H1 (cell line): Measurements from ENCODE around the gene PRKCH.

Source experiments
- CHD2 ChIP-seq: IDR thresholded peaks from 2 replicates; pipeline ENCODE4 v1.6.1; 2012; ENCODE audit warnings: low read length, improper control_type of control experiment
- CREB1 ChIP-seq: IDR thresholded peaks from 2 replicates; pipeline ENCODE4 v1.6.1; 2012; ENCODE audit warnings: inconsistent platforms
- GTF2F1 ChIP-seq: IDR thresholded peaks from 2 replicates; pipeline ENCODE4 v1.6.1; 2012; ENCODE audit warnings: low read depth, low read length, improper control_type of control experiment, borderline replicate concordance
- NANOG ChIP-seq: IDR thresholded peaks from 2 replicates; pipeline ENCODE4 v1.6.1; 2011; ENCODE audit warnings: low read length, low read depth, mild to moderate bottlenecking, inconsistent platforms; ENCODE audit not compliant: insufficient read depth, poor library complexity, severe bottlenecking
- POLR2A ChIP-seq, 2 experiments: IDR thresholded peaks; 1 replicate in 1 of 2; 2 replicates in 1 of 2; pipeline ENCODE4 v1.6.1; 2011; ENCODE audit warnings: low read depth in 2 of 2, low read length in 2 of 2, mild to moderate bottlenecking in 2 of 2; ENCODE audit errors: control extremely low read depth in 1 of 2
- POLR2AphosphoS5 ChIP-seq: IDR thresholded peaks from 2 replicates; pipeline ENCODE4 v1.6.1; 2011; ENCODE audit warnings: low read depth, low read length
- RXRA ChIP-seq: IDR thresholded peaks from 2 replicates; pipeline ENCODE4 v1.6.1; 2011; ENCODE audit warnings: low read depth, mild to moderate bottlenecking, low read length, moderate library complexity; ENCODE audit not compliant: insufficient read depth
- SP4 ChIP-seq: IDR thresholded peaks from 2 replicates; pipeline ENCODE4 v1.6.1; 2012; ENCODE audit warnings: low read length, inconsistent platforms
- TF ChIP-seq, protein P1 (sequence below), 3 experiments: IDR thresholded peaks; 1 replicate in 2 of 3; 2 replicates in 1 of 3; pipeline versions ENCODE4 v1.5.1 to v1.6.1; 2011; ENCODE audit warnings: low read length in 3 of 3, mild to moderate bottlenecking in 3 of 3, inconsistent platforms in 2 of 3, low read depth in 1 of 3, moderate library complexity in 1 of 3; ENCODE audit not compliant: insufficient read depth in 1 of 3; ENCODE audit errors: control extremely low read depth in 1 of 3
- TF ChIP-seq, protein P2 (sequence below): IDR thresholded peaks from 2 replicates; pipeline ENCODE4 v1.6.1; 2011; ENCODE audit warnings: low read length, improper control_type of control experiment

DNA sequence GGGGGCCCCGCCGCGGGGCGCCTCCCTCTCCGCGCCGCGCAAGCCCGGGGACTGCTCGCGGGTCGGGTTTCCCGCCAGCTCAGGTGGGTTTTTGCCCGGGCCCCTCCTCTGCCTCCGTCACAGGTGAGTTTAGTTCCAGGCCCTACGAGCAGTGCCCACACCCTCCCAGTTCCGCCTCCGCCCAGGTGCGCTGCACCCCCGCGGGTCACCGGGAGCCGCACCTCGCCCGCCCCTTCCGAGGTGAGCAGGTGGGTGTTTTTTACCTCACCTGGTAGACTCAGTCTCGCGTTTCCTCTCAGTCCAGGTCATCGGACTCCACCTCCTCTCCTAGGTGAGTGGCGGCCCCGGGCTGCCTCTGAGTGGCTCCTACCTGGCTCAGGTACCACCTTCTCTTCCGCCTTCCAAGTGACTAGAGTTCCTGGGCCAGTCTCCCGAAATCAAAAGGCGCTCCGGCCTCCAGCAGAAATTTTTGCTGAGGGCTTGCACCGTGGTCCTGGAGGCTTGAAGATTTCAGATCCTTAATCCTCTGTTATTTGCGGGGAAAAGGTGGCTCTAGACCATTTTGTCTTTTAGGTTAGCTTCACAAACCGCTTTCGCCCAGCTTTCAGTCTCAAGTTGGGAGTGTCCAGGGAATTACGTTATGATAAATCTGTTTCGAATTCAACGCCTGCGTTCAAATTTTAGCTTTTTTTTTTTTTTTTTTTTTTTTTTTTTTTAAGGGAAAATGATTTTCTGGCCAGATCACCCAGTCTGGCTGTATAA lies 40.0 kb upstream of the PRKCH start, which contains the start of gene TMEM30B:
- TF ChIP-seq, protein P1, sequence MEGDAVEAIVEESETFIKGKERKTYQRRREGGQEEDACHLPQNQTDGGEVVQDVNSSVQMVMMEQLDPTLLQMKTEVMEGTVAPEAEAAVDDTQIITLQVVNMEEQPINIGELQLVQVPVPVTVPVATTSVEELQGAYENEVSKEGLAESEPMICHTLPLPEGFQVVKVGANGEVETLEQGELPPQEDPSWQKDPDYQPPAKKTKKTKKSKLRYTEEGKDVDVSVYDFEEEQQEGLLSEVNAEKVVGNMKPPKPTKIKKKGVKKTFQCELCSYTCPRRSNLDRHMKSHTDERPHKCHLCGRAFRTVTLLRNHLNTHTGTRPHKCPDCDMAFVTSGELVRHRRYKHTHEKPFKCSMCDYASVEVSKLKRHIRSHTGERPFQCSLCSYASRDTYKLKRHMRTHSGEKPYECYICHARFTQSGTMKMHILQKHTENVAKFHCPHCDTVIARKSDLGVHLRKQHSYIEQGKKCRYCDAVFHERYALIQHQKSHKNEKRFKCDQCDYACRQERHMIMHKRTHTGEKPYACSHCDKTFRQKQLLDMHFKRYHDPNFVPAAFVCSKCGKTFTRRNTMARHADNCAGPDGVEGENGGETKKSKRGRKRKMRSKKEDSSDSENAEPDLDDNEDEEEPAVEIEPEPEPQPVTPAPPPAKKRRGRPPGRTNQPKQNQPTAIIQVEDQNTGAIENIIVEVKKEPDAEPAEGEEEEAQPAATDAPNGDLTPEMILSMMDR (IDR thresholded peaks at IDR 0.05; ENCODE audit: control extremely low read depth in 1 of 3, insufficient read depth in 1 of 3, low read depth in 1 of 3, low read length in 3 of 3) = no peak
- TF ChIP-seq RXRA (no peak), POLR2A (IDR thresholded peaks at IDR 0.05; ENCODE audit: control extremely low read depth in 1 of 2, low read depth in 2 of 2, low read length in 2 of 2) (peak; percentile 26 to 71; a peak in 2 of 3 replicates), SP4 (no peak), POLR2AphosphoS5 (peak; percentile 34; the same call in 1 of the 2 replicates), CREB1 (0 out of 2 replicates have a peak, but pooled peaks have one; percentile 13), CHD2 (peak; percentile 60), NANOG (no peak), GTF2F1 (no peak)
- TF ChIP-seq, protein P2, sequence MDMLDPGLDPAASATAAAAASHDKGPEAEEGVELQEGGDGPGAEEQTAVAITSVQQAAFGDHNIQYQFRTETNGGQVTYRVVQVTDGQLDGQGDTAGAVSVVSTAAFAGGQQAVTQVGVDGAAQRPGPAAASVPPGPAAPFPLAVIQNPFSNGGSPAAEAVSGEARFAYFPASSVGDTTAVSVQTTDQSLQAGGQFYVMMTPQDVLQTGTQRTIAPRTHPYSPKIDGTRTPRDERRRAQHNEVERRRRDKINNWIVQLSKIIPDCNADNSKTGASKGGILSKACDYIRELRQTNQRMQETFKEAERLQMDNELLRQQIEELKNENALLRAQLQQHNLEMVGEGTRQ = no peak
